Cortex of kidney (tissue), 1 donor: Measurements from ENCODE around the gene PRR4.

ENCODE experiments used
- DNase-seq: peaks from one replicate; lab custom pipeline; 2025; lab: John Stamatoyannopoulos, UW

PRR4 gene

GRCh38 chr12:10801741-10802140 is 47.5 kb downstream of the PRR4 start:
- no peak for DNase-seq
